Stomach (tissue), 4 donors: ENCODE data around the gene TMEM79.

Source experiments
- CTCF ChIP-seq, 7 experiments: fragments of 450-650 bp in 4 of 7; fragments of 200-600 bp in 3 of 7; sonication (generic) in 3 of 7; IDR thresholded peaks; one replicate each; pipeline ENCODE4 v1.5.1; 2016 to 2019; ENCODE audit warnings: antibody characterized with exemption in 7 of 7, control low read depth in 2 of 7, mild to moderate bottlenecking in 1 of 7
- POLR2A ChIP-seq, 4 donors: fragments of 450-650 bp; IDR thresholded peaks; one replicate each; pipeline ENCODE4 v1.6.1; 2016; ENCODE audit warnings: antibody characterized with exemption in 4 of 4, control low read depth in 2 of 4, mild to moderate bottlenecking in 1 of 4, moderate library complexity in 1 of 4

- TF ChIP-seq CTCF (IDR thresholded peaks at IDR 0.05) (no peak), POLR2A (IDR thresholded peaks at IDR 0.05) (no peak)
Measured at GRCh38 chr1:156281281-156281680, 2.8 kb upstream of the TMEM79 start.
